AML-193 (cell line): Measurements from ENCODE around the gene KIF5C.

Experiments used
- DNase-seq, 2 experiments: peaks; one replicate each; lab custom pipeline; 2025; lab: John Stamatoyannopoulos, UW

The KIF5C gene

DNA sequence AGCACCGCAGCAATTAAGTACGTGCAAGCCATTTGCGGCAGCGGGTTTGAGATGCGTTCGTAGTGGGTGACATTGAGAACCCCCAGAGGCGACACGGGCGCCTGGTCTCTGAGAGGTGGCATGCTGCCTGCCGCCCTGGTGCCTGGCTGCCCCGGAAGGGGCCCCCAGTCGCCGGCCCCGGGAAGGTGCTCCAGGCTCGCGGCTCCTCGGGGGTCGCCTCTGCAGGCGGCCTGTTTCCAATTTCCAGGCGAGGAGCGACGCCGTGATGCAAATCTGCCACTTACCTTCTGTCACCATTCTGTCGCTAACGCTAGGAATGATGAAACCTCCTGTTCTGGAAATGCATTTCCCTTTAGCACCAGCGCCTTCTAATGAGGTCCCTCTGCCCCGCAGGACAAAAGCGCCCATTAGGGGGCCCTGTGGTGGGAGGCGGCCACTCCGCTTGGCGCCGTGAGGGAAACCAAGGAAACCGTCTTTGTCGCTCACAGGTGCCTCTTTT is 13.0 kb downstream of the KIF5C start:
- DNase-seq = no peak

DNA sequence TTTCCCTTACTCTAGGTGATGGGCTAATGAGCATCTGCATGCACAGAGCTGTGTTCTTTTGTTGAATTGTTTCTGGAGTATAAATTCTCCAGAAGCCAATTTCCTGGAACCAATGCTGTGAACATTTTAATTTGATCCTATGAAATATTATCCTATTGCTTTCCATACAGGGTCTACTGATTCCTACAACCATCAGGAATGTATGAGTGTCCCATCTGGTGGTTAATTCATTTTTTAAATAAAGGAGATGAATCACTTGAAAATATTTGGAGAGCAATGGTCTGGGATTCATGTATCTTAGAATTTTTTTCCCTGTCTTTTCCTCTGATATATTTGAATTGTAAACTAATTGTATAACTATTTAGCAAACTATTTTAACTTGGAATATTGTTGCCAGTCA is 14.0 kb downstream of the KIF5C start:
- DNase-seq = no peak

DNA sequence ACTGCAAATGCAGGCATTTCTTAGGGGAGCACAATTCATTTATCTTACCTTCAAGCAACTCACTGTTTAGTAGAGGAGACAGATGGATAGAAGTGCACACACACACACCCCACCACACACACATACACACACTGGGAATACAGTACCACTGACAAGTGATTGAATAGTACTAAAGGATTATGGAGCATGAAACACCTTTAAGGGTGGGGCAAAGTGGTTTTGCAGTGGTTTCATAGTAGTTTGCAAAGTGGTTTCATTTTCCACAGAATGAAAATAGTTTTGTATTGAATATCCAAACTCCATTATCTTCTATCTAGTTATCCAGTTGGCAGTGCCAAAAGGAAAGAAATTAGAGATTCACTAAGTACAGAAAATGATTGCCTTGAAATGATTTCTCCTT is 18.9 kb downstream of the KIF5C start:
- DNase-seq = no peak

DNA sequence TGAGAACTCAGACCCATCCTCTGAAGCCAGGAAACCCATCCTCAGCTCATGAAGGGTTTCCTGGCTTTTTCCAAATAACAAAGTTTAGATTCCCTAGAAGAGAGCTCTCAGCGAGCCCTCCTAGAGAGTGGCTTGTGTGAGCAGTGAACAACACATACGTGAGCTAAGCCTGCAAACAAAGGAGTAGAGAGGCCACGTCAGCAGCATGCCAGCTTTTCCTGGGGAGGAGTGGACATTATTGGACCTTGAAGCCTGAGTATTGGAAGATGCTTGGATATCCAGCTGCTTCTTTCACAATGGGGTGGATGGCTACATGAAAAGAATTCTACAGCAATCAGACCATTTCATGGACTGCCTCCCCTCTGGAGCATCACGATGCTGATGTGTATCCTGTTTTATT is 21.1 kb downstream of the KIF5C start:
- DNase-seq = no peak

DNA sequence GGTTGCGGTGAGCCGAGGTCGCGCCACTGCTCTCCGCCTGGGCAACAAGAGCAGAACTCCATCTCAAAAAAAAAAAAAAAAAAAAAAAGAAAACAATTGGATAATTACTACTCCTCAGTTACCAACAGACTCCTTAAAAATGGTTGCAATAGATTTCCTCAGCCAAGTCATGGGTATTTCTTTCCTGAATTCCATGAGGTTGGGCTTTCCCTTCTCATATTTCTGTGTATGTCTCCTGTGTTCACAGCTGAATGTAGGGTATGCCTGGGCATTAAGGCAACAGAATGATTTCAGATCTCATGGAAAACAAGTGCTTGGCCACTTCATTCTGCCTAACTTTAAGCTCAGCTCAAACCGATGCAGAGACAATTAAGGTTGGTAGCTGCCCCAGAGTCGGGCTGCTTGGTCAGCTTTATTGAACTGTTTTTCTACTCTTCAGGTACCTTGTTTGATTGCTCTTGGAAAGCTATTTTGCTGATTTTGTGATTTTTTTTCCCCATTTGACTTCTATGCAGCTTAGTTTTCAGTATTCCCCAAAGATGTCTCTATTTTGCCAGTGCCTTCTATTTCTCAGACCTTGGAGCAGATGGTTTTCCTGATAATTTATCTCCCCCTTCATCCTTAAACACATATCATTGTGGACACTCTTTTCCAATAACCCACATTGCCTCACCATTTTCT is 24.8 kb downstream of the KIF5C start:
- DNase-seq = no peak

DNA sequence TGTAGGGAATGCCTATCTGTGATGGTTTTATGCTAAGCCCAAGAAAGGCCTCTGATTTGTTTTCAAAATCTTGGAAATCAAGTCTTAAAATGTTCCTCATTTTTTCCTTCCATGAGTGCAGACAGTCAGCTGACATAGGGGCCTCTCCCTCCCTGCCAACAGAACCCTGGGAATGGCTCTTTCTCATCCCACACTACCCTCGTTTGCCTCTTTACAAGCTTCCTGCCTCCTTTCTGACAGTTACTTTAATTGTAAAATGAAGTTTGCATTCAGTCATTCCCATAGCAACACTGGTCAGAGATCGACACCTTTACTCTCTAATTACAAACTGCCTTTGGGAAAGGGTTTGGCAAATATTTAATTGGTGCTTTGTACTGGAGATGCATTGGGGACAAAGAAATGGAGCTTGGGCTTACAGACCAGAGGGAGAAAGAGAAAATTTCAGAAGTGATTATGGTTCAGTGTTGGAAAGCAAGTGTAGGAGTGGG is 25.4 kb downstream of the KIF5C start:
- no peak for DNase-seq

DNA sequence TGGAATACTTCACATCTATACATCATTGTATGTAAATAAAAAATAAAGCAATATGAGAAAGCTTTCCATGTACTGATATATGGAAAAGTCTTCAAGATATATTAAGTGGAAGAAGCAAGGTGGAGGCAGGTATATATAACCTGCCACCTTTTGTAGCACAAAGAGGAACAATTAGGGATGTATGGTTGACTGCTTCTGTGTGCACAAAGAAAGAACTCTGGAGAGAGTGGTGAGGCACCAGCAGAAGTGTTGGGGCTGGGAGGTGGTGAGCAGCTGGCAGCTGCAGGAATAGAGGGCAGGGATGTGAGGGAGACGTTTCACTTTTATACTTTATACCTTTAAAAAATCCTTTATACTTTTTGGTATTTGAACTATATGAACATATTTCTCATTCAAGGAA is 26.1 kb downstream of the KIF5C start:
- no peak for DNase-seq

DNA sequence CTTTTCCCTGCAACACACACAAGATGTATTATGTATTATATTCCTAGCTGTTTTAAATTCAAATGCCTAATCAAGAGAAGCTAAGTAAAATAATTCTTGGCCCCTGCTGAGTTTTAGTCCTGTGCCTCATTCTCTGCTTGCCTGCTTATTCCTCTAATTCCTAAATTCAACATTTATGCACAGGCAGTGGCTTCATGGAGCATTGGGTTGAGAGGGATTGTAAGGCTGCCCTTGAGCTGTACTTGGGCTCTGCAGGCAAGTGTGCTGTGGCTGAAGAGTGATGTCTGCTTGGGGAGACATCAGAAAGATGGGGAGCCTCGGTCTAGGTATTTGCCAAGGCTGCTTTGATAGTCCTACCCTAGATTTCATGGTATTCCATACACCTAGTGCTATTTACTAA is 27.8 kb downstream of the KIF5C start:
- DNase-seq = no peak

DNA sequence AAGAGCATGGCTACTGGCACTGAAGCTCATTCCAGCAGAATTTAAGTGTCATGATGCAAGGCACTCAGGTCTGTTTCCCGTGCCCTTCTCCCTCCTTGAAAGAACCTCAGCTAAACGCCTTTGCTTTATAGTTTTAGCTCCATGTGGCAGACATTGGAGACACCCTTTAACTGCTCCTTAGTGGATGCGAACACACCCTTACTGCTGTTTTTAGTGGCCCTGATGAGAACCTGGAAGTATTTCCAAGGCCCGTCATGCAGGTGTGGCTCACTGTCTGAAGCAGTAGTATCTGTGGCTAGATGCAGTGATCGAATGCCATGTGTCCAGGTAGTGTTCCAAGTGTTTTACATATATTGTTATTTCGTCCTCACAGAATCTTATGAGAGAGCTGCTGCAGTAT is 28.3 kb downstream of the KIF5C start:
- no peak for DNase-seq

DNA sequence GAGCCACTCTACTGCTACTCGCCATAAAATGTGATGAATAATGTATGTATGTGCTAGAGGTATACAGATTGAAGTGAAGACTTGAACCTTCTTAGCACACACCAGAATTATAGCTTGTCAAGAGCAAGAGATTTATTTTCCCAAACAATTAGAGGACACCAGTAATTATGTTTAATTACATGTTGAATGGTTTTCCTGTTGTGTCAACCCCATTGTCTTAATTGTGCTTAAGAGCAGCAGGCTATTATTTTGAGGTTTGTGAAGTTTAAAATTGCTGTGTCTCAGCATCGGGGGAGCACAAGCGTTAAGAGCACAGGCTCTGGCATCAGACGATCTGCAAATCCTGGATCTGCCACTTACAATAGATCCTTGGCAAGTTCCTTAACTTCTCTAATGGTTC is 29.0 kb downstream of the KIF5C start:
- DNase-seq = no peak

DNA sequence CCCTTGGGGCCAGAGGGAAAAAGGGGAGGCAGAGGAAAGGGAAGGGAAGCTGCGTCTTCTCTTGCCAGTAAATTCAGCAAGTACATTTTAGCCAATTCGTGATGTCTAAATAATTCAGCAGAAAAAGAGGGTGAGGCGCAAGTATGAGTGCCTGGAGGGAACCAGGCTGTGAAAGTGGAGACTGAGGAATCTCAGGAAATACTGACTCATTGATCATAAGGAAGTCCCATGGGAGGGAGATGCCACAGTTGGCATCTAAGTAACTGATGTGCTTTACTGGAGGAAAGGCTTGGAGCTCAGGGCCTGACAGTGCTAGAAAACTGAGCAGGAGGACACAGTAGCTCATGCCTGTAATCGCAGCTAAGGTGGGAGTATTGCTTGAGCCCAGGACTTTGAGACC is 31.1 kb downstream of the KIF5C start:
- no peak for DNase-seq

DNA sequence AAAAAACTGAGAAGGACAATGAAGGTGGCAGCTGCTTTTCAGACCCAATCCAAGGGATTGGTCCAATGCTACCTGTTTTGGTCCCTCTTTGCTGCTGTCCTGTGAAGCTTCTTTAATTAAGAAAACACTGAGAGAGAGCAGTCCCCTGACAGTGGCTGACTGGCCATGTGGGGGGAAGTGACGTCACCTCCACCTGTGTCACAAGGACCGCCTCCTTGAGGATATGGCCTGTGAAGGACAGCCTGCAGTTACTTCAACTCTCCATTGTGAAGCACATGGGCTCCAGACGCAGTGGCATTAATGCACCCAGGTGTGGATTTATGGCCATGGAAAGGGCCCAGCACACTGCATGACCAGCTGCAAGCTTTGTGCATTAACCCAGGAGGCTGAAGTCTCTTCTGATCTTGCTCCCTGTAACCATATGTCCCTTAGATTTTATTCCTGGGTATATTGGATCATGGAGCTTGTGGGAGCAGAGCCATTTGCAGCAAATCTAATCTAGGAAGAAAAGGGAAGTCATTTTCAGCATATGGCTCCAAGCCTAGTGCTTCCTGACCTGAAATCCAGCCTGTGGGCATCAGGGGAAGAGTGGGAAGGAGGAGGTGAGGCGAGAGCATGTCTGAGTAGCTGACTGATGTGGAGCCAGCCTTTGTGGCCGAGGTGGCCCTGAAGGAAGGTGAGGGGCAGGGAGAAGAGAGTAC is 32.2 kb downstream of the KIF5C start:
- no peak for DNase-seq

DNA sequence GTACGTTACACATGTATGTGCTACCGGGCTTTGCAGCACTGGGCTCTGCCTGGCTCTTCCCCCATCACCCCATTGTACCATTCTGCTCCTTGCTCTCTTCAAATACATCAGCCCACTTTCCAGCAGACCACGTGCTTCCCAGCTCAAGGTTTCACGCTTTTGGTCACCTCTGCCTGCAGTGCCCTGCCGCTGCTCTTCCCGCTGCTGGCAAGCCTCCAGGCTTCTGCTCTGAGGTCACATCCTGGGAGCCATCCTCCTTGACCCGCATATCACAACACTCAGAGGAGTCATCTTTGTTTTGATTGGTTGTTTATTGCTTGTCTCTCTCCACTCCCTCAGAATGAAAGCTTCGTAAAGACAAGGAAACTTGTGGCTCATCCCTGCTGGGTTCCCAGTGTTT is 34.1 kb downstream of the KIF5C start:
- no peak for DNase-seq

DNA sequence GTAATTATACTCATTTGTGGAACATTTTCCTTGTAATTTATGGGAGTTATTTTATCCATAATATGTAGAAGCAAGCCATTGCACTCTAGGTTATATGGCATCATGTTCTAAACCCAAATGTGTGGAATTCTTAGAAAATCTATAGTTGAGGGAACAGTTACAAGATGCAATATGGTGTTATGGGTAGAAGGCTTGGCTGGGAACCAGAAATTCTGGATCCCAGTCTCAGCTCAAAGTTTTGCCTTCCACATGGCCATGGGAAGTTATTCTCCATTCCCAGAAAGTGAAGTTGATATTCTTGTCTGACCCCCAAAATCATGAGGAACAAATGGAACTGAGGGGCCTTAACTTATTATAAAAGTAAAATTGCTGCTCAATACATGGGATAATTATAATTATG is 38.0 kb downstream of the KIF5C start:
- DNase-seq = no peak

DNA sequence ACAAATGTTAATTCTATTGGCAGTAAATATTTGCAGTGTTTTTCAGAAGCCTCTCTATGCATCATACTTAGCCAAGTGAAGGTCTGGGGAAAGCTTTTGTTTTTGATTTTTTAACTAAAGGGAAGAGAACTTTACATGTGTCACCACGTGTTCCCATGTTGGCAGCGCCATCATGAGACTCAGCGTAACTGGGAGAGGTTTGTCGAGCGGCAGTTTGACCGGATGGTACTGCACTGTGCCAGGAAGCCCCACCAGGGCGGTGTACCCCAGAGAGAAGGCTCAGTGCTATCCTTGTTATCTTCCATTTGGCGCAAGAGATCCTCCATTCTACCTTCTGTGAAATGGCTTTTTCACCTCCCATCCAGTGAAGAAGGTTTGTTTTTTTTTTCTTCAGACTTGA is 38.5 kb downstream of the KIF5C start:
- no peak for DNase-seq

DNA sequence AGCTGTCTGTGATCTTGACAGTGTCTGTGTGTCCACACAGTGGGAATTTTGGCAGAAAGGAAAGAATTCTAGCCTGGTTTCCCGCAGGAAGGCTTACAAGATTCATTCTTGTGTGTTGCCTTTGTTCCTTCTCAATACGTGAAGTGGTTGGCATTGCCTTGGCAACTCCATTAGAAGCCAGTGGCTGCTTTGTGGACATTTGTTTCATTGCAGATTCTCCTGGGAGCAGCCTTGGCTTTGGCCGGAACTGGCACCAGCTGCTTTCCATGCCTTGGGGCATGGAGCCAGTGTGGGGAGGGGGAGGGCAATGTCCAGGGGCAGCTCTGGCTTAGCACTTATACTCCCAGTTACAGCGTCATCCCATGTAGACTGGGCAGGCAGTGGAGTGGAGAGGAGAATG is 39.4 kb downstream of the KIF5C start:
- no peak for DNase-seq

DNA sequence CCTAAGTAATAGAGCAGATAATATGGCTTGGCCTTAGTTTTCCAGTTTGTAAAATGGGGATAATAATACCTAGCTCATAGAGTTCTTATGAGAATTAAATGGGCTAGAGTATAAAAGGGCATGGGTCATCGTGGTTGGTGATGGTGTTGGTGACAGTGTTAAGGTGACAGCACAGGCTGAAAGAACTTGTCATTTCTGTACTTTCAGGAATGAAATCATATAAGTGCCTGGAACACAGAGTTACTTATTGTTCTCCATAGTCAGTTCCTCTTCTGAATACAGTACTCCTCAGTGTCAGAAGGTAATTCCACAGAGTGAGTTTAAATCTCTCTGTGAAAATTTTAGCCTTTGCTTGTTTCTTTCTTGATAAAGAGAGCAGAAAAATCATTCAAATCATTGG is 42.4 kb downstream of the KIF5C start:
- no peak for DNase-seq

DNA sequence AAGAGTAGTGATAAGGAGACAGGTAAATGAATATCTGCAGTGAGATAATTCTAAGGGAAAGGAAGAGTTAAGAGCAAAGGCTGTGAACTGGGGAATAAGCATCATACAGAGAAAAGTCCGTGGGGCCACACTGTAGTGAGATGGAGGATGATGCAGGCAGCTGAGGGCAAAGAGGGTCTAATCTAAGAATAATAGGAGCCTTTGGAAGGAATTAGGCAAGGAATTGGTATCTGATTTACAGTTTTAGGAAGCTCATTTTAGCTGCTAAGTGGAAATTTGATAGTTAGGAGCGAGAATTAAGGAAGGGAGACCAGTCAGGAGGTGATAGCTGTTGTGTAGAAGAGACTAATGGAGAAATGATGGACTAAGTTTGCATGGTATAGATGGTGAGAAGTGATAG is 43.5 kb downstream of the KIF5C start:
- DNase-seq = no peak

DNA sequence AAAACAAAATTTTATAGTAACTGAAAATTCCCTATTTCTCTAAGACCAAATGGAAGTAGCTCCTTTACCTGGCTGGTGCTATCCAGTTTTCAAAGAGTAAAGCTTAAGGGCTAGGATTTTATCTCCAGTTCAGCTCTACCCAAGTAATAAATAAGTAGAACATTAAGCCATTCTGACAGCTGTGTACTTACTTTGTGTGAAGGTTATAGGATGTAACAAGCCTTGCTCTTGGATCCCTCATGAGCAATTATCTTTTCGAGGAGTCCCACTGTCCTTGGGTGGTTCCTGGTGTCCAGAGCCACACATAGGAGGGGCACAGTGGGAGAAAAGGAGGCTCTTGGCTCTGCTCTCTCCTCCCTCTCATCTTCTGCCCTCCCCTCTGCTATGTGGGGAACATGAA is 45.5 kb downstream of the KIF5C start:
- DNase-seq = no peak

DNA sequence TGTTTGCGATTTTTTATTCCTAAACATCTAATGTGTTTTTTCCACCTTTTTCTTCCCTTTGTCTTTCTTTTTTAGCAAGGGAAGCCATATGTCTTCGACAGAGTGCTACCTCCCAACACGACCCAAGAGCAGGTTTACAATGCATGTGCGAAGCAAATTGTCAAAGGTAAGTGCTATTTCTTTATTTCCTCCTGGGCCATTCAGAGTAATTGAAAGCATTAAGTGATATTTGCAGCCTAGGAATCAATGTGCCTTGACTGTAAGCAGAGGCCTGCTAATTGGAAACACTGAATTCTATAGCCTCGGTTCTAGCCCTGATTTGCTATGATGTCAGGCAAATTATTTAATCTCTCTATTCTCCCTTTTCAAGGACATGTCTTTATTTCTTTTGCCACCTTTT is 47.0 kb downstream of the KIF5C start:
- DNase-seq = no peak

DNA sequence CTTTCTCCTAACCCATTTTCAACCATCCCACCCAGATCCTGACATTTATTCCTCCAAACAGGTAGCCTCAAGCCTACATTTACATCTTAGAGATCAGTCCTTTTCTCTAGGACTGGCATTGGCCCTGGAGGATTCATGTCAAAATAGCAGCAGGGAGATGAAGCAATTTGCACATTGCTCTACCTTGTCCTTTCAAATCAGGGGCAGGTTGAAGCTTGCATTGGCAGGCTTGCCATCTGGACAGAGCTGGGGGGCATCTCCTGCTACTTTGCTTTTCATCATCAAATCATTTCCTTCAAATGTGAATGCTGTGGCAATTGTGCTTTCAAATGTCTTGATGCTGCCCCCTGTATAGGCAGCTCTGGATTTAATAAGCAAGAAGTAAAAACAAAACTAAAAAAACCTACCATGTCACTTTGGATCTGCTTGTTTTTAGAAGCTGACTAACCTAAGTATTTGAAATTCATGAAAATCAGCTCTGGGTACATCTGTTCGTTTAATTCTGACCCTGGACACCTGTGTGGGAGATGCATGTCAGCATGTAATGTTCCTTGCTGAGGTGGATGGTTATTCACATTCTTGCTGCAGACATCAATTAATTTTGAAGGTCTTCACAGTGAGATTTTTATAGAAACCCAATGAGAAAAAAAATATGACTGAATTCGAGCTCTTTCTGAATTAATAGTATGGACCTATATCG is 47.9 kb downstream of the KIF5C start:
- no peak for DNase-seq

DNA sequence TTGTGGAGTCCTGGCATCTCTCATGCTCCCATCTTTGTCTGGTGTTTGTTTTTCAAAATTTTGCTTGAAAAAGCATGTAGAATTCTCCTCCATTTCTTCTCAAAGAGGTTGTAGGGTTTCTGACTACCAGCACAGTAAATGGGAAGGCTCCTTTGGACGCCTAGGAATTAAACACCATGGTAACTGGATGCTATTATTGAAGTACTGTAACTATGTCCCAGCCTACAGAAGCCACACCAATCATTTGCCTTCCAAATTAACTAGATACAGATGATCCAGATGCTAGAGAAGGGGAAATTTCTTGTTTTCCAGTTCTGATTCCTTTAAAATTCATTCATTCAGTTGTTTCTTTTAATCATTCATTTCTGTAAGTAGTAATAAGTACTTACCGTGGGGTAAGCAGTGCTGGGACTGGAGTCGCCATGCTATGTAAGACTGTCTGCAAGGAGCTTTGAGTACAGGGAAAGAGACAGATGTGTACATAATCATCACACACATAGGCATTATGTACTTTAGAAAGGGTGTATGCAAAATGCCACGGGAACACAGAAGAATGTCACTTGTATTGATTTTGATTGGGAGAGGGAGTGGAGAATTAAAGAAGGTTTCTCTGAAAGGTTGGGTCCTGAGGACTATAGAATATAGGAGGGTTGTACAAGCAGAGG is 49.6 kb downstream of the KIF5C start:
- DNase-seq = no peak
